AG04450 (cell line): Measurements from ENCODE around the gene TJAP1. TPM values are rescaled to one million over a fixed set of nuclear protein-coding genes. Genes with fewer than 3 reads are reported as not detected.

Experiments
- CTCF ChIA-PET: fragments of 300-600, 350-600 bp; formaldehyde crosslinking; extraction: SDS; loops from one replicate; lab custom pipeline; 2022; ENCODE audit warnings: antibody characterized with exemption, inconsistent platforms; lab: Charles Lee
- POLR2A ChIA-PET: fragments of 350-600 bp; formaldehyde crosslinking; extraction: SDS; loops from one replicate; lab custom pipeline; 2021; ENCODE audit warnings: antibody characterized with exemption, inconsistent platforms; lab: Yijun Ruan, JAX
- DNase-seq: peaks from one replicate; pipeline ENCODE4 v3.0.0-alpha.2; 2011; ENCODE audit warnings: low read depth, low spot score
- H3K27ac ChIP-seq: one replicate; pipeline ENCODE4 v1.5.1; 2012; ENCODE audit warnings: low read depth, low read length, control low read depth
- H3K27me3 ChIP-seq: one replicate; pipeline ENCODE4 v1.6.0; 2012; ENCODE audit warnings: low read length; ENCODE audit not compliant: control insufficient read depth, insufficient read depth
- H3K4me3 ChIP-seq: 2 replicates; pipeline ENCODE4 v1.5.1; 2011; ENCODE audit warnings: mild to moderate bottlenecking, low read depth, low read length, control low read depth
- H3K9me3 ChIP-seq: 2 replicates; pipeline ENCODE4 v1.5.1; 2012; ENCODE audit warnings: low read length; ENCODE audit not compliant: control insufficient read depth, insufficient read depth
- polyA plus RNA-seq: library from polyadenylated mRNA; depleted of rRNA; stranded (reverse); fragments of >200 nt; gene quantifications from 2 replicates; pipeline ENCODE4 v1.2.3, GENCODE V29; 2011
- TF ChIP-seq, protein P1 (sequence below): IDR thresholded peaks from 2 replicates; pipeline ENCODE4 v1.5.1; 2011; ENCODE audit warnings: low read depth, low read length, control low read depth, inconsistent platforms

The TJAP1 gene
- polyA plus RNA-seq, 1 experiment: 20.4 TPM

DNA sequence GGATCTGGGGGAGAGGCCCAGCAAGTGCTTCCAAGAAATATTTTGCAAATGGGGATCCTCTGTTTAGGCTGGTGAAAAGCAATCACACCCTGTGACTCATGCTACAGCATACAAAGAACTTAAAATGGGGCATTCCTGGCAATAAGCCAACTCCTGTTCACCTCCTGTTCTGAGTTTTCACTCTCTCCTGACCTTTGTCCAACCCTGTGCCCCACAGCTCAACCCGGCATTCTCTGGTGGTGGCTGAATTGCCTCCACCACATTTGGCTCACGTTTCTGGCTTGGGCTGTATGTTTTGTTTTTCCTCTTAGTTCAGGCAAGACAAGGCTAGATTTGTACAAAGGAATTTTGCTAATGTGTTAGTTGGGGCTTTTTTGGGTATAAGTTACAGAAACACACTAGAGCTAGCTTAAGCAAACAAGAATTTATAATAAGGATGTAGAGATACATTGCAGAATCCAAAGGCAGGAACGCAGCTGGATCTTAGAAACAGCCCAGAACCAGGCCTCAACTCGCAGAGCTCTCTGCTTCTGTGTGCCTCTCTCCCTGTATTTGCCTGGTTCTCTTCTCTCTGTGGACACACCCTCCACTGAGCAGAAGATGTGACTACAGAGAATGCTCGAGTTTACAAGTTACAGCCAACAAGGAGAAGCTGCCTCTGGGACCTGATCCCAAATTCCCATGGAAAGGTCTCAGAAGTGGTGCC, 40.6 kb upstream of the TJAP1 start:
- POLR2A ChIA-PET: interaction anchor here (0.6 to 0.9 kb wide), 4 partner anchors 9 to 81 kb away, joined by 4 to 5 read pairs (median 4); partner anchors contain the start of gene ABCC10
- peak overlapping the region; percentile 73 for H3K27ac ChIP-seq
- CTCF ChIA-PET: interaction anchor here (0.6 to 1.9 kb wide), 5 partner anchors 10 to 70 kb away, joined by 3 to 7 read pairs (median 4); partner anchors contain the start of gene ABCC10

DNA sequence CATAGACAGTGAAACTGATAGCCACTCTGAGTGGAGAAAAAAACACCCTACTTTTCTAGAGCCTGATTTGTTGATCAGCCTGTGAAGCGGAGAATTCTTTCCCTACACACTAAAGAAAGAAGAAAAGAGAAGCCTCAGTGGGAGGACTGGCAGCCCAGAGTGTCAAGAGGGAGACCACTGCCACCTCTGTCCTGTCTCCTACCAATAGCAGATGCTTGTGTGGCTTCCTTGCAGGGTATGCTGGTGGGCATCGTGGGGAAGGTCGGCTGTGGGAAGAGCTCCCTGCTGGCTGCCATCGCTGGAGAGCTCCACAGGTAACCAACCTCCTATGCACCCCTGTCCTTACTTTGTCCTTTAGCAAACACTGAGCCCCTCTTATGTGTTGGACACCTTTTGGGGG, 39.7 kb upstream of the TJAP1 start:
- CTCF ChIA-PET: interaction anchor here (1.0 to 1.9 kb wide), 3 partner anchors 11 to 70 kb away, joined by 4 to 9 read pairs (median 7); partner anchors contain the start of gene ABCC10

More for the DNA sequence above, 40.6 kb upstream of the TJAP1 start:
- TF ChIP-seq, protein P1, sequence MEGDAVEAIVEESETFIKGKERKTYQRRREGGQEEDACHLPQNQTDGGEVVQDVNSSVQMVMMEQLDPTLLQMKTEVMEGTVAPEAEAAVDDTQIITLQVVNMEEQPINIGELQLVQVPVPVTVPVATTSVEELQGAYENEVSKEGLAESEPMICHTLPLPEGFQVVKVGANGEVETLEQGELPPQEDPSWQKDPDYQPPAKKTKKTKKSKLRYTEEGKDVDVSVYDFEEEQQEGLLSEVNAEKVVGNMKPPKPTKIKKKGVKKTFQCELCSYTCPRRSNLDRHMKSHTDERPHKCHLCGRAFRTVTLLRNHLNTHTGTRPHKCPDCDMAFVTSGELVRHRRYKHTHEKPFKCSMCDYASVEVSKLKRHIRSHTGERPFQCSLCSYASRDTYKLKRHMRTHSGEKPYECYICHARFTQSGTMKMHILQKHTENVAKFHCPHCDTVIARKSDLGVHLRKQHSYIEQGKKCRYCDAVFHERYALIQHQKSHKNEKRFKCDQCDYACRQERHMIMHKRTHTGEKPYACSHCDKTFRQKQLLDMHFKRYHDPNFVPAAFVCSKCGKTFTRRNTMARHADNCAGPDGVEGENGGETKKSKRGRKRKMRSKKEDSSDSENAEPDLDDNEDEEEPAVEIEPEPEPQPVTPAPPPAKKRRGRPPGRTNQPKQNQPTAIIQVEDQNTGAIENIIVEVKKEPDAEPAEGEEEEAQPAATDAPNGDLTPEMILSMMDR: no peak
- Histone ChIP-seq H3K4me3 (no peak overlapping the region), H3K27me3 (no peaks in the 10 kb centered on the region), H3K9me3 (no peaks in the 10 kb centered on the region)
- peak; percentile 10 for DNase-seq

DNA sequence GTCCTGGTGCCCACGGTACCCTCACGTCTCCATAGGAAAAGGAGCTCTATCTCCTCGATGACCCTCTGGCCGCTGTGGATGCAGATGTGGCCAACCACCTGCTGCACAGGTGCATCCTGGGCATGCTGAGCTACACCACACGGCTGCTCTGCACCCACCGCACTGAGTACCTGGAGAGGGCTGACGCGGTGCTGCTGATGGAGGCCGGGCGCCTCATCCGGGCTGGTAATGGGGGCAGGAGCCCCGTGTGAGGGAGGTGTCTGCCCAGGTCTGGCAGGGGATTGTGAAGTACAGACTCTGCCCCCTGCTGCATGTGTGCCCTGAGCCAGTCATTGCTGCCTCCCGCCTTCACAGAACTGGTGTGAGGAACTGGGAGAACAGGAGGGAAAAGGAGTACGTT, 34.4 kb upstream of the TJAP1 start:
- Histone ChIP-seq H3K9me3 (no peaks in the 10 kb centered on the region), H3K27ac (no peak overlapping the region), H3K4me3 (no peak overlapping the region), H3K27me3 (no peaks in the 10 kb centered on the region)
- DNase-seq: no peak
- TF ChIP-seq, protein P1: no peak
- POLR2A ChIA-PET: no interaction called here
- CTCF ChIA-PET: no interaction called here

More for the DNA sequence above, 39.7 kb upstream of the TJAP1 start:
- Histone ChIP-seq H3K27me3 (no peaks in the 10 kb centered on the region), H3K9me3 (no peaks in the 10 kb centered on the region), H3K4me3 (no peak overlapping the region), H3K27ac (no peak overlapping the region)
- POLR2A ChIA-PET: interaction anchor here (0.9 kb wide), 1 partner anchor 54 kb away, joined by 4 read pairs; no protein-coding TSS in a partner anchor
- no peak for DNase-seq
- TF ChIP-seq, protein P1: no peak

DNA sequence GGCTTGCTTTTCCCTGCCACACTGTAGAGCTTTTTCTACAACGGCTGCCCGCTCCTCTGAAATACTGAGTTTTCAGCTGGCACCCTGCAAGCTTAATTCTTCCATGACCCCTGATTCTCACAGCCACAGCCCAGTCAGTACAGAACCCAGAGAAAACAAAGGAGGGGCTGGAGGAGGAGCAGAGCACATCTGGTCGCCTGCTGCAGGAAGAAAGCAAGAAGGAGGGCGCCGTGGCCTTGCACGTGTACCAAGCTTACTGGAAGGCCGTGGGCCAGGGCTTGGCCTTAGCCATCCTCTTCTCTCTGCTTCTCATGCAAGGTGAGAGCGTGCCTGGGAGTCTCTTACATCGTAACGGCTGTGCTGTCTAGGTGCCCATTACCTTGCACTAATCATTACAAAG, 33.3 kb upstream of the TJAP1 start:
- CTCF ChIA-PET: interaction anchor here (0.6 kb wide), 1 partner anchor 220 kb away, joined by 3 read pairs; no protein-coding TSS in a partner anchor
- H3K4me3 ChIP-seq: no peak overlapping the region
- H3K27me3 ChIP-seq: no peaks in the 10 kb centered on the region
- no peak overlapping the region for H3K27ac ChIP-seq
- POLR2A ChIA-PET: interaction anchor here (0.5 kb wide), 1 partner anchor 33 kb away, joined by 3 read pairs; the partner anchor contains the start of gene TJAP1
- DNase-seq: no peak
- TF ChIP-seq, protein P1: no peak
- H3K9me3 ChIP-seq: no peaks in the 10 kb centered on the region

DNA sequence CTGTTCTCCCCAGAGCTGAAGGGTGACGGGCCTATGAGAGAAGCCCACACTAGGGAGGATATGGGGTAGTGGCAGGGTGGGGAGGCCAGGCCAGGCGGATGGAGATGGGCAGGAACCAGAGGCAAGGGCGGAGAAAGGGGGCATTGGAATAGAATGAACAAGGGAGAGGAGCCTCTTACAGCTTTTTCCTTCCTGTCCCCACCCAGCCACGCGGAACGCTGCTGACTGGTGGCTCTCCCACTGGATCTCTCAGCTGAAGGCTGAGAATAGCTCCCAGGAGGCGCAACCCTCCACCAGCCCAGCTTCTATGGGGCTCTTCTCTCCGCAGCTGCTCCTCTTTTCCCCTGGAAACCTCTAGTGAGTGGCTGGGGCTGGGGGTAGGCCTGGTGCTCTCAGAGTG, 32.8 kb upstream of the TJAP1 start:
- CTCF ChIA-PET: no interaction called here

More for the DNA sequence above, 32.8 kb upstream of the TJAP1 start:
- Histone ChIP-seq H3K27me3 (no peaks in the 10 kb centered on the region), H3K9me3 (no peaks in the 10 kb centered on the region), H3K27ac (no peak overlapping the region), H3K4me3 (no peak overlapping the region)
- no peak for DNase-seq
- POLR2A ChIA-PET: no interaction called here
- TF ChIP-seq, protein P1: no peak
